Neural cell (in vitro differentiated cells): Measurements from ENCODE around the gene ROR1.

ENCODE experiments used
- EP300 ChIP-seq: fragments of 450-650 bp; conservative IDR thresholded peaks from 2 replicates; pipeline ENCODE4 v1.6.1; 2014; ENCODE audit warnings: antibody characterized with exemption, mild to moderate bottlenecking, moderate library complexity; ENCODE audit not compliant: poor library complexity, severe bottlenecking
- EZH2 ChIP-seq: fragments of 200-600, 300-800 bp; shearing (Covaris generic), sonication (generic); IDR thresholded peaks from 2 replicates; pipeline ENCODE4 v1.6.1; 2014; ENCODE audit warnings: antibody characterized with exemption, low read length, borderline replicate concordance, mild to moderate bottlenecking; ENCODE audit not compliant: insufficient read depth, poor library complexity, severe bottlenecking
- MXI1 ChIP-seq: fragments of 450-650 bp; conservative IDR thresholded peaks from 2 replicates; pipeline ENCODE4 v1.6.1; 2014; ENCODE audit warnings: antibody characterized with exemption, mild to moderate bottlenecking; ENCODE audit not compliant: poor library complexity, severe bottlenecking
- POLR2AphosphoS5 ChIP-seq: IDR thresholded peaks from 2 replicates; pipeline ENCODE4 v1.6.1; 2012
- RAD21 ChIP-seq: fragments of 450-650 bp; conservative IDR thresholded peaks from 2 replicates; pipeline ENCODE4 v1.6.1; 2014; ENCODE audit warnings: antibody characterized with exemption, mild to moderate bottlenecking, moderate library complexity
- SMC3 ChIP-seq: fragments of 450-650 bp; conservative IDR thresholded peaks from 2 replicates; pipeline ENCODE4 v1.6.1; 2014; ENCODE audit warnings: antibody characterized with exemption, mild to moderate bottlenecking, moderate library complexity; ENCODE audit not compliant: poor library complexity
- TAF1 ChIP-seq: IDR thresholded peaks from 2 replicates; pipeline ENCODE4 v1.6.1; 2012; ENCODE audit warnings: low read depth
- TF ChIP-seq, protein P1 (sequence below): fragments of 450-650 bp; IDR thresholded peaks from 2 replicates; pipeline ENCODE4 v1.5.1; 2014; ENCODE audit warnings: antibody characterized with exemption, mild to moderate bottlenecking, moderate library complexity; ENCODE audit not compliant: poor library complexity, severe bottlenecking
- TF ChIP-seq, protein P2 (sequence below): IDR thresholded peaks from 2 replicates; pipeline ENCODE4 v1.6.1; 2012; ENCODE audit warnings: borderline replicate concordance

GRCh38 chr1:63901094-63901493, 127.3 kb downstream of the ROR1 start:
- TF ChIP-seq, protein P1, sequence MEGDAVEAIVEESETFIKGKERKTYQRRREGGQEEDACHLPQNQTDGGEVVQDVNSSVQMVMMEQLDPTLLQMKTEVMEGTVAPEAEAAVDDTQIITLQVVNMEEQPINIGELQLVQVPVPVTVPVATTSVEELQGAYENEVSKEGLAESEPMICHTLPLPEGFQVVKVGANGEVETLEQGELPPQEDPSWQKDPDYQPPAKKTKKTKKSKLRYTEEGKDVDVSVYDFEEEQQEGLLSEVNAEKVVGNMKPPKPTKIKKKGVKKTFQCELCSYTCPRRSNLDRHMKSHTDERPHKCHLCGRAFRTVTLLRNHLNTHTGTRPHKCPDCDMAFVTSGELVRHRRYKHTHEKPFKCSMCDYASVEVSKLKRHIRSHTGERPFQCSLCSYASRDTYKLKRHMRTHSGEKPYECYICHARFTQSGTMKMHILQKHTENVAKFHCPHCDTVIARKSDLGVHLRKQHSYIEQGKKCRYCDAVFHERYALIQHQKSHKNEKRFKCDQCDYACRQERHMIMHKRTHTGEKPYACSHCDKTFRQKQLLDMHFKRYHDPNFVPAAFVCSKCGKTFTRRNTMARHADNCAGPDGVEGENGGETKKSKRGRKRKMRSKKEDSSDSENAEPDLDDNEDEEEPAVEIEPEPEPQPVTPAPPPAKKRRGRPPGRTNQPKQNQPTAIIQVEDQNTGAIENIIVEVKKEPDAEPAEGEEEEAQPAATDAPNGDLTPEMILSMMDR = no peak
- TF ChIP-seq EP300 (no peak), EZH2 (no peak), POLR2AphosphoS5 (no peak), SMC3 (no peak), MXI1 (no peak), TAF1 (no peak), RAD21 (no peak)
- TF ChIP-seq, protein P2, sequence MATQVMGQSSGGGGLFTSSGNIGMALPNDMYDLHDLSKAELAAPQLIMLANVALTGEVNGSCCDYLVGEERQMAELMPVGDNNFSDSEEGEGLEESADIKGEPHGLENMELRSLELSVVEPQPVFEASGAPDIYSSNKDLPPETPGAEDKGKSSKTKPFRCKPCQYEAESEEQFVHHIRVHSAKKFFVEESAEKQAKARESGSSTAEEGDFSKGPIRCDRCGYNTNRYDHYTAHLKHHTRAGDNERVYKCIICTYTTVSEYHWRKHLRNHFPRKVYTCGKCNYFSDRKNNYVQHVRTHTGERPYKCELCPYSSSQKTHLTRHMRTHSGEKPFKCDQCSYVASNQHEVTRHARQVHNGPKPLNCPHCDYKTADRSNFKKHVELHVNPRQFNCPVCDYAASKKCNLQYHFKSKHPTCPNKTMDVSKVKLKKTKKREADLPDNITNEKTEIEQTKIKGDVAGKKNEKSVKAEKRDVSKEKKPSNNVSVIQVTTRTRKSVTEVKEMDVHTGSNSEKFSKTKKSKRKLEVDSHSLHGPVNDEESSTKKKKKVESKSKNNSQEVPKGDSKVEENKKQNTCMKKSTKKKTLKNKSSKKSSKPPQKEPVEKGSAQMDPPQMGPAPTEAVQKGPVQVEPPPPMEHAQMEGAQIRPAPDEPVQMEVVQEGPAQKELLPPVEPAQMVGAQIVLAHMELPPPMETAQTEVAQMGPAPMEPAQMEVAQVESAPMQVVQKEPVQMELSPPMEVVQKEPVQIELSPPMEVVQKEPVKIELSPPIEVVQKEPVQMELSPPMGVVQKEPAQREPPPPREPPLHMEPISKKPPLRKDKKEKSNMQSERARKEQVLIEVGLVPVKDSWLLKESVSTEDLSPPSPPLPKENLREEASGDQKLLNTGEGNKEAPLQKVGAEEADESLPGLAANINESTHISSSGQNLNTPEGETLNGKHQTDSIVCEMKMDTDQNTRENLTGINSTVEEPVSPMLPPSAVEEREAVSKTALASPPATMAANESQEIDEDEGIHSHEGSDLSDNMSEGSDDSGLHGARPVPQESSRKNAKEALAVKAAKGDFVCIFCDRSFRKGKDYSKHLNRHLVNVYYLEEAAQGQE = no peak
